ENCODE data around the gene TUBB1. TPM values are rescaled to one million over a fixed set of nuclear protein-coding genes. Genes with fewer than 3 reads are reported as not detected.

Gene TUBB1
- total and polyA plus RNA-seq, 2 of the 13 experiments (the other 11 are each of a cell fraction or from before 2014, with no cell fraction given), result 0.11 to 57.6 TPM

- peaks cover 50% of the 10 kb centered on the region for H3K4me1 ChIP-seq (ENCODE audit: insufficient read depth, low read length)
- H3K27me3 ChIP-seq (ENCODE audit: control insufficient read depth in 1 of 2, insufficient read depth in 2 of 2, low read length in 2 of 2), result no peaks in the 10 kb centered on the region
- 0 out of 3 replicates have a peak, but pooled peaks have one; percentile 25 for ATAC-seq
- in situ Hi-C loops (cut with HindIII; ENCODE audit: extremely low pct_ligation_motif_present, low pct_unique_long_range_greater_than_20kb), result no loop called here
- H4K20me1 ChIP-seq (ENCODE audit: insufficient read depth, low read length), result peaks cover 11% of the 10 kb centered on the region; the same call in 1 of the 2 replicates
- peak; percentile 74; the same call in 1 of the 2 replicates for TF ChIP-seq ZC3H13 (CRISPR knock-in tag; IDR thresholded peaks at IDR 0.05)
- 0 out of 2 replicates have a peak, but pooled peaks have one; percentile 39 for TF ChIP-seq ZNF773 (CRISPR knock-in tag; IDR thresholded peaks at IDR 0.05; ENCODE audit: borderline replicate concordance)
- TF ChIP-seq RBFOX2 (IDR thresholded peaks at IDR 0.05; ENCODE audit: low read depth, low read length), result peak; percentile 50; the same call in 1 of the 2 replicates
- TF ChIP-seq FOXA1 (IDR thresholded peaks at IDR 0.05), result no peak
- 0 out of 2 replicates have a peak, but pooled peaks have one; percentile 23 for TF ChIP-seq FOXA1 (CRISPR knock-in tag; IDR thresholded peaks at IDR 0.05)
- no peak for TF ChIP-seq ZBTB38 (CRISPR knock-in tag; IDR thresholded peaks at IDR 0.05)
- 0 out of 2 replicates have a peak, but pooled peaks have one; percentile 42 for TF ChIP-seq ZSCAN20 (CRISPR knock-in tag; IDR thresholded peaks at IDR 0.05; ENCODE audit: borderline replicate concordance)
- H2AFZ ChIP-seq (ENCODE audit: low read length), result no peak overlapping the region
- no peak overlapping the region for H3K4me3 ChIP-seq (replicated peaks in 1 of 3; ENCODE audit: insufficient read depth in 1 of 3, low read depth in 2 of 3, low read length in 3 of 3)
- no peaks in the 10 kb centered on the region for H3K9me3 ChIP-seq (ENCODE audit: low read length)
- DNase-seq (ENCODE audit: low spot score), result no peak
- H3K36me3 ChIP-seq (replicated peaks in 1 of 2; ENCODE audit: control insufficient read depth in 1 of 2, insufficient read depth in 2 of 2, low read length in 2 of 2), result peaks cover 32 to 67% of the 10 kb centered on the region in 2 experiments
- no TSS peak for BruUV-seq (replicated peaks)
- 92% methylated on average over 2 of the region's 2 CpGs for WGBS (ENCODE audit: low lambda C conversion rate)
- intact Hi-C loops (cut with micrococcal nuclease; ENCODE audit: unreplicated experiment), result no loop called here
- no peak overlapping the region for H3K4me2 ChIP-seq (ENCODE audit: low read depth, low read length)
- CTCF ChIA-PET (ENCODE audit: low intra/inter-chr PET ratio, low total read pairs), result no interaction called here
- FAIRE-seq, result no peak
- POLR2A ChIA-PET, result interaction anchor here (0.7 to 1.3 kb wide), 3 partner anchors 9 to 29 kb away, joined by 4 to 9 read pairs (median 6); no protein-coding TSS in a partner anchor
- H3K9ac ChIP-seq (ENCODE audit: insufficient read depth, low read depth, low read length), result no peak overlapping the region
- no peak overlapping the region for H3K27ac ChIP-seq (ENCODE audit: extremely low read length, insufficient read depth, low read length)
- H3K79me2 ChIP-seq (ENCODE audit: insufficient read depth, low read length), result peaks cover 49% of the 10 kb centered on the region
Observed at GRCh38 chr20:59025086-59025485, 5.9 kb downstream of the TUBB1 start.

GRCh38 chr20:59025511-59025910 lies 6.3 kb downstream of the TUBB1 start:
- DNase-seq (ENCODE audit: low spot score) (no peak), ATAC-seq (no peak), FAIRE-seq (no peak)
- H4K20me1 ChIP-seq (ENCODE audit: insufficient read depth, low read length), result peaks cover 11% of the 10 kb centered on the region; the same call in 1 of the 2 replicates
- no peak overlapping the region for H3K4me3 ChIP-seq (replicated peaks in 1 of 3; ENCODE audit: insufficient read depth in 1 of 3, low read depth in 2 of 3, low read length in 3 of 3)
- ChIA-PET CTCF (ENCODE audit: low intra/inter-chr PET ratio, low total read pairs) (no interaction called here), POLR2A (interaction anchor here (1.3 kb wide), 1 partner anchor 10 kb away, joined by 9 read pairs; no protein-coding TSS in a partner anchor)
- no peak overlapping the region for H2AFZ ChIP-seq (ENCODE audit: low read length)
- no peak for TF ChIP-seq RBAK (CRISPR knock-in tag; IDR thresholded peaks at IDR 0.05)
- peak; percentile 24; the same call in 1 of the 2 replicates for TF ChIP-seq ZC3H13 (CRISPR knock-in tag; IDR thresholded peaks at IDR 0.05)
- TF ChIP-seq SNAI1 (CRISPR knock-in tag; IDR thresholded peaks at IDR 0.05; ENCODE audit: borderline replicate concordance), result 0 out of 2 replicates have a peak, but pooled peaks have one; percentile 31
- no peak overlapping the region for H3K27ac ChIP-seq (ENCODE audit: extremely low read length, insufficient read depth, low read length)
- no TSS peak for BruUV-seq (replicated peaks)
- in situ Hi-C loops (cut with HindIII; ENCODE audit: extremely low pct_ligation_motif_present, low pct_unique_long_range_greater_than_20kb), result no loop called here
- H3K27me3 ChIP-seq (ENCODE audit: control insufficient read depth in 1 of 2, insufficient read depth in 2 of 2, low read length in 2 of 2), result no peaks in the 10 kb centered on the region
- peaks cover 55% of the 10 kb centered on the region for H3K4me1 ChIP-seq (ENCODE audit: insufficient read depth, low read length)
- peaks cover 54% of the 10 kb centered on the region for H3K79me2 ChIP-seq (ENCODE audit: insufficient read depth, low read length)
- WGBS (ENCODE audit: low lambda C conversion rate), result 97% methylated on average over 4 of the region's 4 CpGs
- no peak overlapping the region for H3K9ac ChIP-seq (ENCODE audit: insufficient read depth, low read depth, low read length)
- peaks cover 32 to 71% of the 10 kb centered on the region in 2 experiments for H3K36me3 ChIP-seq (replicated peaks in 1 of 2; ENCODE audit: control insufficient read depth in 1 of 2, insufficient read depth in 2 of 2, low read length in 2 of 2)
- intact Hi-C loops (cut with micrococcal nuclease; ENCODE audit: unreplicated experiment), result no loop called here
- H3K4me2 ChIP-seq (ENCODE audit: low read depth, low read length), result no peak overlapping the region
- no peaks in the 10 kb centered on the region for H3K9me3 ChIP-seq (ENCODE audit: low read length)
